KOPT-K1 (cell line): ENCODE results near the gene GRK6.

Experiments used
- H3K27ac ChIP-seq: fragments of 200-600 bp; sonication (generic); 2 replicates; pipeline ENCODE4 v1.5.1; 2016; ENCODE audit warnings: antibody characterized with exemption, mild to moderate bottlenecking, low read depth, low read length; ENCODE audit not compliant: poor library complexity, severe bottlenecking
- H3K36me3 ChIP-seq: fragments of 200-600 bp; sonication (generic); 2 replicates; pipeline ENCODE4 v1.5.1; 2017; ENCODE audit warnings: antibody characterized with exemption, mild to moderate bottlenecking, low read length, moderate library complexity; ENCODE audit not compliant: insufficient read depth
- H3K9me3 ChIP-seq: fragments of 200-600 bp; sonication (generic); 2 replicates; pipeline ENCODE4 v1.5.1; 2017; ENCODE audit warnings: antibody characterized with exemption, low read length, mild to moderate bottlenecking; ENCODE audit not compliant: insufficient read depth, poor library complexity, severe bottlenecking

Gene GRK6

GRCh38 chr5:177428574-177429217 lies 2.2 kb downstream of the GRK6 start:
- Histone ChIP-seq H3K27ac (peak overlapping the region; percentile 89), H3K9me3 (no peaks in the 10 kb centered on the region), H3K36me3 (peaks cover 35% of the 10 kb centered on the region)

GRCh38 chr5:177429248-177430040 lies 3.0 kb downstream of the GRK6 start:
- no peaks in the 10 kb centered on the region for H3K9me3 ChIP-seq
- peak overlapping the region; percentile 89 for H3K27ac ChIP-seq
- peaks cover 42% of the 10 kb centered on the region for H3K36me3 ChIP-seq

GRCh38 chr5:177430140-177430951 lies 3.9 kb downstream of the GRK6 start:
- H3K36me3 ChIP-seq: peaks cover 51% of the 10 kb centered on the region

GRCh38 chr5:177430972-177431316 lies 4.5 kb downstream of the GRK6 start:
- H3K36me3 ChIP-seq: peaks cover 57% of the 10 kb centered on the region
- H3K27ac ChIP-seq: peak overlapping the region; percentile 89

More at GRCh38 chr5:177430140-177430951, 3.9 kb downstream of the GRK6 start:
- no peaks in the 10 kb centered on the region for H3K9me3 ChIP-seq
- H3K27ac ChIP-seq: peak overlapping the region; percentile 89

GRCh38 chr5:177431317-177432142 lies 5.1 kb downstream of the GRK6 start:
- peaks cover 63% of the 10 kb centered on the region for H3K36me3 ChIP-seq
- no peaks in the 10 kb centered on the region for H3K9me3 ChIP-seq
- peak overlapping the region; percentile 89 for H3K27ac ChIP-seq

More at GRCh38 chr5:177430972-177431316, 4.5 kb downstream of the GRK6 start:
- no peaks in the 10 kb centered on the region for H3K9me3 ChIP-seq

- H3K36me3 ChIP-seq: peaks cover 71% of the 10 kb centered on the region
- H3K27ac ChIP-seq: peak overlapping the region; percentile 89
- no peaks in the 10 kb centered on the region for H3K9me3 ChIP-seq
These were observed 5.8 kb downstream of the GRK6 start for GRCh38 chr5:177432143-177432838.

GRCh38 chr5:177432839-177433657 lies 6.6 kb downstream of the GRK6 start:
- Histone ChIP-seq H3K9me3 (no peaks in the 10 kb centered on the region), H3K36me3 (peaks cover 75% of the 10 kb centered on the region), H3K27ac (peak overlapping the region; percentile 89)

GRCh38 chr5:177433658-177434217 lies 7.3 kb downstream of the GRK6 start:
- Histone ChIP-seq H3K9me3 (no peaks in the 10 kb centered on the region), H3K27ac (no peak overlapping the region), H3K36me3 (peaks cover 80% of the 10 kb centered on the region)

GRCh38 chr5:177434437-177434836 lies 8.0 kb downstream of the GRK6 start:
- Histone ChIP-seq H3K27ac (no peak overlapping the region), H3K9me3 (no peaks in the 10 kb centered on the region), H3K36me3 (peaks cover 87% of the 10 kb centered on the region)

GRCh38 chr5:177434942-177435738 lies 8.7 kb downstream of the GRK6 start:
- peaks cover 88% of the 10 kb centered on the region for H3K36me3 ChIP-seq

GRCh38 chr5:177435847-177436536 lies 9.5 kb downstream of the GRK6 start:
- Histone ChIP-seq H3K9me3 (no peaks in the 10 kb centered on the region), H3K27ac (no peak overlapping the region), H3K36me3 (peaks cover 90% of the 10 kb centered on the region)

More at GRCh38 chr5:177434942-177435738, 8.7 kb downstream of the GRK6 start:
- H3K9me3 ChIP-seq: no peaks in the 10 kb centered on the region
- no peak overlapping the region for H3K27ac ChIP-seq

GRCh38 chr5:177437623-177438022 lies 11.1 kb downstream of the GRK6 start:
- H3K36me3 ChIP-seq: peaks cover 100% of the 10 kb centered on the region

More at GRCh38 chr5:177437623-177438022, 11.1 kb downstream of the GRK6 start:
- Histone ChIP-seq H3K9me3 (no peaks in the 10 kb centered on the region), H3K27ac (no peak overlapping the region)
